Fibroblast of skin of right biceps (primary cell): Measurements from ENCODE around the gene PTPRT.
"Not testable (repeated sequence)": the region's sequence is repeated elsewhere in the genome, so short reads cannot be mapped to it uniquely, and the experiment has no call there.

ENCODE experiments used
- DNase-seq: peaks from one replicate; pipeline ENCODE4 v3.0.0-alpha.2; 2013

Gene PTPRT

GRCh38 chr20:43186312-43186711, 3.4 kb downstream of the PTPRT start:
- DNase-seq = no peak

- DNase-seq = no peak
Observed at GRCh38 chr20:43185901-43186300, 3.8 kb downstream of the PTPRT start.

DNA sequence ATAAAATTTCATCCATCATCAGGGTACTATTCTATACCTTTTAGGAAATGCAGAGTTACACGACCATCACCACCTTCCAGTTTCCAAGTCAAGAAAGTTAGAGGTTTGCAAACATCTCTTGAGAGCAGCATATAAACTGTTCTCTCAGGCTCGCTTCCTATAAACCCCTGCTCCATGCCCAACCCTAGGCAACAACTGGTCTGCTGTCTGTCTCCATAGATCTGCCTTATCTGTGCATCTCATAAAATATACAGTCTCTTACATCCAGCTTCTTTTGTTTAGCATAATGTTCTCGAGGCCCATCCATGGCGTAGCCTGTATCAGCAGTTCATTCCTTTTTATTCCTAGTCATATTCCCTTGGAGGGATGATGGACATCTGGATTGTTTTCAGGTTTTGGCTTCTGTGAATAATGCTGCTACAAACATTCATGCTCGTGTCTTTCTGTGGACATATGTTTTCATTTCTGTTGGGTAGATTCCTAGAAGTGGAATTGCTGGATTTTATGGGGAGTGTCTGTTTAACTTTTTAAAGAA, 6.1 kb downstream of the PTPRT start:
- no peak for DNase-seq

GRCh38 chr20:43178080-43178479, 11.6 kb downstream of the PTPRT start:
- no peak for DNase-seq

- no peak for DNase-seq
Observed at GRCh38 chr20:43176726-43177125, 13.0 kb downstream of the PTPRT start.

DNA sequence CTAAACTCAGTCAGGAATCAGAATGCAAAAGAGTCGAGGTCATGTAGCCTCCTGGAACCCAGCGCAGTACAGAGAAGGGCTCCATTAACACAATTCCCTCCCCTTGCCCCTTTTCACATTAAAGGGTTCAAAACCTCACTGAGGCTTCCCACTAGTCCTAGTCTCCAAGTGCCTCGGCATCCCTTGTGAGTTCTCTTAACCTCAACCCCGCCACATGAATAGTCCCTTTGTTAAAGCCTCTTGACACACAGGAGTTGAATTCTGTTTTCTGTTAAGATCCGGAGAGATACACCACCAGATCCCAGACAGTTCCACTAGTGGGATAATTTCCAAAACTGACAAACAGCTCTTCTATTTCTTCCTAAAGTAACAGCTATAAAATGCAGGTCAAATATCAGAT, 17.8 kb downstream of the PTPRT start:
- DNase-seq = no peak

DNA sequence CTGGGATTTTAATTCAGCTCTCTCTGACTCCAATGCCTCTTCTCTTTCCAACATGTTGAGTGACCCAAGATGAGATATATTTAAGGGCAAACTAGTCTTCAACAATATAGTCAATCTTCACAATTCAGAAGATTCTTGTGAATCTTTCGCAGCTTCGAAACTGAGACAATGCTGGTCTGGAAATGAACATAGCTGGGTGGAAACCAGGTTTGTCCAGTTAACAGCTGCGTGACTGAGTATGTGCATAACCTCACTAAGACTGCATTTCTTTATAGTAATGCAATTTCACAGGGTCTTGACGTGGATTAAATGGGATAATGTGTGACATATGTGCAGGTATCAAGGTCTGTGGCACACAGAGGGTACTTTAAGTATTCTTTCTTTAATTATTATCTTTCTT, 18.9 kb downstream of the PTPRT start:
- DNase-seq = no peak

- no peak for DNase-seq
Observed at GRCh38 chr20:43167615-43168014, 22.1 kb downstream of the PTPRT start.

DNA sequence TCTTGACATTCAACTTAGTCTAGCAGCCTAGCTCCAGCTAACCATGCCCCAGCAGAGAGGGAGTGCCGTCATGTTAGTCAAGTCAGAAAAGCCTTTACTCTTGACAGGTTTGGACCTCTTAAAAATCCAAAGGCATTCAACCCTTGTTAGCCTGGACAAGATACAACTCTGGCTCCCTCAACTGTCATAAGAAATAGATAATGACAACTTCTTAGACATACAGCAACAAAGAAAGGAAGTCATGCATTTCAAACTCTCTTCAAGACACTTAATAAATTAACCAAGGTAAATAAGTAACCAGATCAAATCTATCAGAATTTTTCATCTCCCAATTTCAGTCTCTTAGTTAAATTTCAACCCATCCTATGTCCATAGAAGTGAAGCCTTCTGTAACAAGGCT, 22.7 kb downstream of the PTPRT start:
- no peak for DNase-seq

GRCh38 chr20:43165611-43166010, 24.1 kb downstream of the PTPRT start:
- DNase-seq = no peak

DNA sequence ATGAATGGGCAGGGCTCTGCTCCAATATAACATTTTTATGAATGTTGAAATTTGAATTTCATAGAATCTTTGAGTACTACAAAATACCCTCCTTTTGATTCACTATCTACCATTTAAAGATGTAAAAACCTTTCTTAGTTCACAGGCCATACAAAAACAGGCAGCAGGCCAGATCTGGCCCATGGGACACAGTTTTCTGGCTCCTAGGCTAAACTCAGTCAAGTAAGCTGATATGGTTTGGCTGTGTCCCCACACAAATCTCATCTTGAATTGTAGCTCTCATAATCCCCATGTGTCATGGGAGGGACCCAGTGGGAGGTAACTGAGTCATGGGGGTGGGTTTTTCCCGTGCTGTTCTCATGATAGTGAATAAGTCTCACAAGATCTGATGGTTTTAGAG, 25.0 kb downstream of the PTPRT start:
- not testable (repeated sequence) for DNase-seq

DNA sequence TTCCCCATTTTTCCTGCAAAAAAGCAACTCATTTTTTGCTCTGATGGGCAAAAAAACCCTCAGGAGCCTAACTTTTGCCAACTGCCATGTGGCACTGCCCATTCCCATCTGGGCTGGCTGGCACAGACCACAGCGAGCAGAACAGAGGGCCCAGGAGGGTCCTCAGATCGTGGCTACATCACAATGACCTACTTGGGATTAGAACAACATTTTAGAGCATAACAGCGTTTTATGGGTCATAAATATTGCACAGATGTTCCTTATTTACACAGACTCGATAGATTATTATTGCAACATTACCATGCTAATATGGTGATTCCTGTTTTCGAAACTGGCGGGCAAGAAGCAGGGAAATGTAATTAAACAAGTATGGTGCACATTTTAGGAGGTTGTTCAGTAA, 28.0 kb downstream of the PTPRT start:
- no peak for DNase-seq

DNA sequence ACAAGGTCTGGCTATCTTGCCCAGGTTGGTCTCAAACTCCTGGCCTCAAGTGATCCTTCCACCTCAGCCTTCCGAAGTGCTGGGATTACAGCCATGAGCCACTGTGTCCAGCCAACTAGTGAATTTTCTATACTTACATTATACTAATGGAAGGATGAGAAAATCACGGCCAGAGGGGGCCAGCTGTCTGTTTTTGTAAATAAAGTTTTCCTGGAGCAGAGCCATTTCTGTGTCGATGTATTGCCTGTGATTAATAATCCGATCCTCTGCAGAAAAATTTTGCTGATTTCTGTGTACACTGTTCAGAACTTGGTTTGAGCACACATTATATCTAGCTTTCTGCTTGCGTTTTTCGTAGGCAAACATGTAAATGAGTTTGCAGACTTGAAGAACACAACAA, 28.8 kb downstream of the PTPRT start:
- no peak for DNase-seq

GRCh38 chr20:43159994-43160393, 29.7 kb downstream of the PTPRT start:
- DNase-seq = no peak

GRCh38 chr20:43155366-43156100, 34.2 kb downstream of the PTPRT start:
- DNase-seq = no peak

DNA sequence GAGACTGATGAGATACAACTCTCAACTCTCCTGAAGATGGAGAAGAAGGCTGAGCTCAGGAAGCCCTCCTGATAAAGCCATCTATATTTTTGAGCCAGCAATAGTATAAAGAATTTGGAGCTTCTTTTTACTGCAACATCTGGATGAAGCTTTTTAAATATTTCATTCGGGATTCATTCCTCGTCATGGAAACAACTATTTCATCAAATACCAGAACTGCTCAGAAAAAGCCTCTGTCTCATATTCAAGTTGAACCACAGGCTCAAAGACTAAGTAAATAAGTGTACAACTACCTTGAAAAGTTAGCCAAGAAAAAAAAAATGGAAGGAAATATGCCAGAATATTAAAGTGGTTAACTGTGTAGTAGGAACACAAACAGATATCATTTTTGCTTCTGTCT, 37.8 kb downstream of the PTPRT start:
- no peak for DNase-seq

GRCh38 chr20:43151256-43151655, 38.5 kb downstream of the PTPRT start:
- no peak for DNase-seq

- peak; percentile 15 for DNase-seq
Observed at GRCh38 chr20:43140726-43141125, 49.0 kb downstream of the PTPRT start.

DNA sequence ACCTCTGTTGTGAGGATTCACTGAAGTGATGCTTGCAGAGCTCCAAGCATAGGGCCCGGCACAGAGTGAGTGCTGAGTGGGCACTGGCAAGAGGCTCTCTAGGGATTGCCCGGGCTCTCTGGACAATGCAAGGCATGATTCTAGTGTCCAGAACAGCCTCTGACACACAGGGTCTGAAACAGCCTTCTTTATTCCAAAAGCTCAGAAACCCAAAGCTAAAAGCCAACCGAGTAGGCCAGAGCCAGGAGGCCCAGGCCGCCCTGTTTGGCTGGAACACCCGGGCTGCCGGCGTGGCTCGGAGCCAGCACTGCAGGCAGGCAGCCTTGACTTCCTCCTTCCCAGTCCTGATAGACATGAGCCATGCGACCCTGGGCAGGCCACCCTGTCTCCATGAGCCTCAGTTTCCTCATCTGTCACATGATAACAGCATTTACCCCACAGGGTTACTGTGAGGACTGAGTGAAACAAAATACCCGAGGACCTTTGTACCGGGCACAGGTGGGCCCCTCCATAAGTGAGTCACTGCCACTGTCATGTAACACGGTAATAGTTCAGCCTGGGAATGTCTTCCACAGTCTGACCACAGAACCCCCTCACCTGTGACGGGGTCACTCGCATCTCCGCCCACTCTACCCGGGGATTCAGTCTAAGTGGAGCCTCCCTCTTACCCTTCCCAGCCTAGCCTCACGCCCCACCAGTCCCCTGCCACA, 51.5 kb downstream of the PTPRT start:
- DNase-seq = no peak

DNA sequence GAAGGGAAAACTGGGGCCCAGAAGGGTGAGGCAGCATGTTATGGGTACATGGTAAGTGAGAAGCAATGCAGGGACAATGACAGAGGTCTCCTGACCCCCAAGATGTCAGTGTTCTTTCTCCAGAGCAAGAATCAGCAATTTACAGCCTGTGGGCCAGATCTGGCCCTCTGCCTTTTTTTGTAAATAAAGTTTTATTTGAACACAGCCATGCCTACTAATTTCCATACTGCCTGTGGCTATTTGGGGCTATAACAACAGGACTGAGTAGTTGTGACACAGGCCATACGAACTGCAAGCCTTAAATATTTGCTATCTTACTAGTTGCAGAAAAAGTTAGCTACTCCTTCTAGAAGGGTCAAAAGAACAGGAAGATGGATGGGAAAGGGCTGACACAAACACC, 52.5 kb downstream of the PTPRT start:
- no peak for DNase-seq

DNA sequence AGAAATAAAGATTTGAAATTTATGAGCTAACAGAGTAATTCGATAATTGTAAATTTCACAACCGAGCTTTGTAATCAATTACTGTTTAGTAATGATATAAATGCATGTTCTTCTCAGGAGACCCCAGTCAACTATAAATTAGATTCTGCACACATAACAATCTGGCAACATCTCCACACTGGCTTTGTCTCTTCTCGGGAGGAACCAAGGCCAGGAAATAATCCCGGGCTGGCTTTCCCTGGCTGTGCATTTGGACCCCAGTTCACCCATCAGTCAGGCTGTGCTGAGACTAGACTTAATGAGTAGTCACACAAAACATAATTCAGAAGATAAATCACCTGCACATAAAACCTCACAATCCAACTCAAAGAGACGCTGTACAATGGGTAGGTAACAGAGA, 65.5 kb downstream of the PTPRT start:
- DNase-seq = no peak

- no peak for DNase-seq
Observed at GRCh38 chr20:43123180-43123579, 66.5 kb downstream of the PTPRT start.

DNA sequence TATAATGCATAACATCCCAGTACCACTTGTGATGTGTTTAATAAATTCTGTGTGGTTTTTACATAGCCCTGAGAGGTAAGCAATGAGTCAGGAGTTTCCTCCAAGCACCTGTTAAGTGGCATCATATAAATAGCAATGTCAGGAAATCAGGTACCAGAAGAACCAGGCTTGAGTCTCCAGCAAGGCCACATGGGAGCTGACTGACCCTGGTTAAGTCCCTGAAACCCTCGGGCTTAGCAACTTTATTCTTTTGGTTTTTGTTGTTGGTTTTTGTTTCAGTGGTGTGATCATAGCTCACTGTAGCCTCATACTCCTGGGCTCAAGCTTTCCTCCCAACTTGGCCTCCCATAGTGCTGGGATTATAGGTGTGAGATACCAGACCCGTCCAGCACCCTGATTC, 70.0 kb downstream of the PTPRT start:
- DNase-seq = no peak

- no peak for DNase-seq
Observed at GRCh38 chr20:43102394-43102793, 87.3 kb downstream of the PTPRT start.

- DNase-seq = no peak
Observed at GRCh38 chr20:43096931-43097260, 92.8 kb downstream of the PTPRT start.
